A673 (cell line): Measurements from ENCODE around the gene TIGD6. TPM values are rescaled to one million over a fixed set of nuclear protein-coding genes. Genes with fewer than 3 reads are reported as not detected.

Source experiments
- BruUV-seq: library from RNA; stranded (reverse); fragments of 400-500 nt; replicated peaks from 2 replicates; lab custom pipeline; 2021; lab: Mats Ljungman, UMichigan
- CTCF ChIA-PET: fragments of 300-600 bp; sonication (Branson Sonifier 250); formaldehyde crosslinking; loops from one replicate; lab custom pipeline; 2022; ENCODE audit warnings: antibody characterized with exemption; lab: Charles Lee
- POLR2A ChIA-PET: fragments of 300-600 bp; sonication (Branson Sonifier 250); formaldehyde crosslinking; loops from one replicate; lab custom pipeline; 2022; ENCODE audit warnings: antibody characterized with exemption; ENCODE audit not compliant: low non-redundant PET; lab: Charles Lee
- DNase-seq: peaks from one replicate; pipeline ENCODE4 v3.0.0-alpha.2; 2015; ENCODE audit warnings: low spot score
- H3K27ac ChIP-seq: fragments of 200-600 bp; sonication (generic); 2 replicates; pipeline ENCODE4 v1.5.1; 2016; ENCODE audit warnings: mixed run types, low read depth, mild to moderate bottlenecking, mixed read lengths, antibody characterized with exemption, low read length; ENCODE audit not compliant: poor library complexity, severe bottlenecking
- H3K27me3 ChIP-seq: fragments of 200-600 bp; sonication (generic); replicated peaks from 2 replicates; pipeline ENCODE4 v1.6.1; 2017; ENCODE audit warnings: mixed run types, low read depth, mild to moderate bottlenecking, mixed read lengths, antibody characterized with exemption, low read length; ENCODE audit not compliant: insufficient read depth, poor library complexity
- H3K36me3 ChIP-seq: fragments of 200-600 bp; sonication (generic); 2 replicates; pipeline ENCODE4 v1.6.1; 2016; ENCODE audit warnings: mixed run types, mild to moderate bottlenecking, mixed read lengths, antibody characterized with exemption, low read length; ENCODE audit not compliant: insufficient read depth, poor library complexity, severe bottlenecking
- H3K4me1 ChIP-seq: fragments of 200-600 bp; sonication (generic); 2 replicates; pipeline ENCODE4 v1.6.1; 2017; ENCODE audit warnings: mixed run types, mild to moderate bottlenecking, mixed read lengths, antibody characterized with exemption, low read length; ENCODE audit not compliant: insufficient read depth, poor library complexity, severe bottlenecking
- H3K4me3 ChIP-seq: fragments of 200-600 bp; sonication (generic); 2 replicates; pipeline ENCODE4 v1.5.1; 2016; ENCODE audit warnings: low read depth, mixed run types, mild to moderate bottlenecking, mixed read lengths, low read length; ENCODE audit not compliant: poor library complexity, severe bottlenecking
- H3K9me3 ChIP-seq: fragments of 200-600 bp; sonication (generic); 2 replicates; pipeline ENCODE4 v1.6.1; 2016; ENCODE audit warnings: mixed run types, low read depth, mild to moderate bottlenecking, mixed read lengths, antibody characterized with exemption, low read length; ENCODE audit not compliant: poor library complexity, severe bottlenecking
- CTCF ChIP-seq: fragments of 300-800, 200-600 bp; sonication (generic); conservative IDR thresholded peaks from 2 replicates; pipeline ENCODE4 v1.5.1; 2017; ENCODE audit warnings: low read depth, mild to moderate bottlenecking, antibody characterized with exemption, low read length, moderate library complexity, mixed read lengths
- EZH2 ChIP-seq: fragments of 200-600 bp; sonication (generic); IDR thresholded peaks from 2 replicates; pipeline ENCODE4 v1.6.1; 2017; ENCODE audit warnings: borderline replicate concordance, low read depth, mild to moderate bottlenecking, mixed read lengths, antibody characterized with exemption, low read length; ENCODE audit not compliant: poor library complexity, severe bottlenecking
- intact Hi-C: fragments of 100-400 bp; cut with micrococcal nuclease; formaldehyde crosslinking; loops from one replicate; pipeline ENCODE4 v1.10.0; 2022; ENCODE audit not compliant: unreplicated experiment
- total RNA-seq: library from RNA; stranded (reverse); gene quantifications from 2 replicates; pipeline ENCODE4 v1.2.3, GENCODE V29; 2021

Gene TIGD6
- total RNA-seq, 1 experiment from 2014 or later = 7.5 TPM

- BruUV-seq = no TSS peak
- DNase-seq = no peak
- Histone ChIP-seq H3K27ac (no peak overlapping the region), H3K27me3 (no peaks in the 10 kb centered on the region), H3K4me1 (peaks cover 41% of the 10 kb centered on the region), H3K36me3 (peaks cover 70% of the 10 kb centered on the region), H3K9me3 (no peaks in the 10 kb centered on the region), H3K4me3 (no peak overlapping the region)
- intact Hi-C loops = no loop called here
- no peak for TF ChIP-seq CTCF
- TF ChIP-seq EZH2 = no peak
- ChIA-PET POLR2A (no interaction called here), CTCF (no interaction called here)
Observed at GRCh38 chr5:150042459-150042858, 42.0 kb upstream of the TIGD6 start.

GRCh38 chr5:150038547-150038946 lies 38.1 kb upstream of the TIGD6 start:
- Histone ChIP-seq H3K4me1 (peaks cover 22% of the 10 kb centered on the region), H3K4me3 (no peak overlapping the region), H3K36me3 (peaks cover 85% of the 10 kb centered on the region), H3K27ac (no peak overlapping the region), H3K27me3 (no peaks in the 10 kb centered on the region), H3K9me3 (no peaks in the 10 kb centered on the region)
- no TSS peak for BruUV-seq
- TF ChIP-seq EZH2 (no peak), CTCF (no peak)
- POLR2A ChIA-PET = interaction anchor here (0.6 kb wide), 1 partner anchor 80 kb away, joined by 3 read pairs; no protein-coding TSS in a partner anchor
- CTCF ChIA-PET = no interaction called here
- peak; percentile 41 for DNase-seq
- intact Hi-C loops = no loop called here

GRCh38 chr5:150036513-150036912 lies 36.1 kb upstream of the TIGD6 start:
- Histone ChIP-seq H3K36me3 (peaks cover 90% of the 10 kb centered on the region), H3K27ac (no peak overlapping the region), H3K27me3 (no peaks in the 10 kb centered on the region), H3K9me3 (no peaks in the 10 kb centered on the region), H3K4me1 (peaks cover 11% of the 10 kb centered on the region), H3K4me3 (no peak overlapping the region)
- BruUV-seq = no TSS peak
- intact Hi-C loops = no loop called here
- ChIA-PET CTCF (no interaction called here), POLR2A (no interaction called here)
- TF ChIP-seq EZH2 = no peak
- no peak for TF ChIP-seq CTCF
- no peak for DNase-seq
